H9 (cell line): ENCODE data around the gene MED22. TPM values are rescaled to one million over a fixed set of nuclear protein-coding genes. Genes with fewer than 3 reads are reported as not detected.

Experiments
- DNase-seq: peaks from one replicate; pipeline ENCODE4 v3.0.0-alpha.2; 2017
- H2AFZ ChIP-seq: one replicate; pipeline ENCODE4 v1.6.1; 2013; ENCODE audit warnings: mild to moderate bottlenecking, low read length, control low read depth, moderate library complexity
- H2AK5ac ChIP-seq: 2 replicates; pipeline ENCODE4 v1.6.1; 2013; ENCODE audit warnings: low read length, control low read depth, mixed read lengths; ENCODE audit not compliant: insufficient read length
- H2BK120ac ChIP-seq: one replicate; pipeline ENCODE4 v1.6.1; 2013; ENCODE audit warnings: low read depth, mild to moderate bottlenecking, low read length, control low read depth, inconsistent platforms; ENCODE audit not compliant: poor library complexity, severe bottlenecking
- H2BK12ac ChIP-seq: 2 replicates; pipeline ENCODE4 v1.6.1; 2013; ENCODE audit warnings: low read length, control low read depth, mixed read lengths, low read depth; ENCODE audit not compliant: insufficient read length
- H2BK15ac ChIP-seq: 2 replicates; pipeline ENCODE4 v1.6.1; 2013; ENCODE audit warnings: low read depth, low read length, control low read depth
- H2BK20ac ChIP-seq: one replicate; pipeline ENCODE4 v1.6.1; 2013; ENCODE audit warnings: low read depth, mild to moderate bottlenecking, low read length, control low read depth, inconsistent platforms; ENCODE audit not compliant: poor library complexity, severe bottlenecking
- H2BK5ac ChIP-seq: 2 replicates; pipeline ENCODE4 v1.6.1; 2013; ENCODE audit warnings: low read length, control low read depth, mixed read lengths; ENCODE audit not compliant: insufficient read length
- H3K14ac ChIP-seq: 2 replicates; pipeline ENCODE4 v1.6.1; 2013; ENCODE audit warnings: low read length, control low read depth; ENCODE audit not compliant: insufficient read depth
- H3K18ac ChIP-seq: 2 replicates; pipeline ENCODE4 v1.6.1; 2013; ENCODE audit warnings: low read depth, mild to moderate bottlenecking, mixed read lengths, low read length, control low read depth; ENCODE audit not compliant: insufficient read length
- H3K23ac ChIP-seq: 2 replicates; pipeline ENCODE4 v1.6.1; 2013; ENCODE audit warnings: low read length, control low read depth, mixed read lengths, low read depth; ENCODE audit not compliant: insufficient read length
- H3K23me2 ChIP-seq: 2 replicates; pipeline ENCODE4 v1.6.1; 2013; ENCODE audit warnings: low read depth, mild to moderate bottlenecking, mixed read lengths, low read length, control low read depth; ENCODE audit not compliant: insufficient read length, poor library complexity, severe bottlenecking
- H3K27ac ChIP-seq: 2 replicates; pipeline ENCODE4 v1.5.1; 2013; ENCODE audit warnings: low read length, control low read depth, mixed read lengths, low read depth; ENCODE audit not compliant: insufficient read length
- H3K27me3 ChIP-seq: 2 replicates; pipeline ENCODE4 v1.6.1; 2013; ENCODE audit warnings: low read length, control low read depth, inconsistent platforms; ENCODE audit not compliant: insufficient read depth
- H3K4ac ChIP-seq: 2 replicates; pipeline ENCODE4 v1.6.1; 2013; ENCODE audit warnings: low read depth, mild to moderate bottlenecking, control low read depth, inconsistent platforms, low read length, moderate library complexity
- H3K4me1 ChIP-seq: 2 replicates; pipeline ENCODE4 v1.6.1; 2013; ENCODE audit warnings: low read length, control low read depth, inconsistent platforms; ENCODE audit not compliant: insufficient read depth
- H3K4me2 ChIP-seq: 2 replicates; pipeline ENCODE4 v1.6.1; 2013; ENCODE audit warnings: low read length, control low read depth, mixed read lengths; ENCODE audit not compliant: insufficient read length, insufficient read depth
- H3K56ac ChIP-seq: 2 replicates; pipeline ENCODE4 v1.6.1; 2013; ENCODE audit warnings: low read depth, mild to moderate bottlenecking, mixed read lengths, low read length, control low read depth; ENCODE audit not compliant: insufficient read length
- H3K79me1 ChIP-seq: 2 replicates; pipeline ENCODE4 v1.6.1; 2013; ENCODE audit warnings: low read depth, mild to moderate bottlenecking, moderate library complexity, low read length, control low read depth, inconsistent platforms; ENCODE audit not compliant: insufficient read depth, poor library complexity, severe bottlenecking
- H3K79me2 ChIP-seq: 2 replicates; pipeline ENCODE4 v1.6.1; 2013; ENCODE audit warnings: low read length, control low read depth, inconsistent platforms; ENCODE audit not compliant: insufficient read depth
- H3K9ac ChIP-seq: 2 replicates; pipeline ENCODE4 v1.6.1; 2013; ENCODE audit warnings: low read length, control low read depth, mixed read lengths; ENCODE audit not compliant: insufficient read length; ENCODE audit errors: extremely low read depth
- H3K9me3 ChIP-seq: one replicate; pipeline ENCODE4 v1.6.1; 2013; ENCODE audit warnings: low read depth, low read length, inconsistent platforms; ENCODE audit not compliant: control insufficient read depth
- H3T11ph ChIP-seq: one replicate; pipeline ENCODE4 v1.6.1; 2013; ENCODE audit warnings: mild to moderate bottlenecking, low read length, control low read depth, inconsistent platforms
- H4K20me1 ChIP-seq: one replicate; pipeline ENCODE4 v1.6.1; 2013; ENCODE audit not compliant: control insufficient read depth, insufficient read length, insufficient read depth
- H4K5ac ChIP-seq: 2 replicates; pipeline ENCODE4 v1.6.1; 2013; ENCODE audit warnings: low read depth, mild to moderate bottlenecking, mixed read lengths, low read length, control low read depth; ENCODE audit not compliant: insufficient read length
- H4K8ac ChIP-seq: replicated peaks from 2 replicates; pipeline ENCODE4 v1.6.1; 2013; ENCODE audit warnings: low read length, control low read depth, mixed read lengths, low read depth; ENCODE audit not compliant: insufficient read length
- H4K91ac ChIP-seq: 2 replicates; pipeline ENCODE4 v1.6.1; 2013; ENCODE audit warnings: low read depth, mild to moderate bottlenecking, moderate library complexity, mixed read lengths, low read length, control low read depth; ENCODE audit not compliant: insufficient read length
- H3K27ac Mint-ChIP-seq, 3 experiments: 2 replicates in 2 of 3; 3 replicates in 1 of 3; pipeline ENCODE4 v1.8.0; 2020 to 2021; ENCODE audit warnings: mixed read lengths in 3 of 3, mild to moderate bottlenecking in 1 of 3, moderate library complexity in 1 of 3
- H3K27me3 Mint-ChIP-seq: 2 replicates; pipeline ENCODE4 v1.8.0; 2021; ENCODE audit warnings: low read depth, mild to moderate bottlenecking, moderate library complexity, mixed read lengths
- H3K36me3 Mint-ChIP-seq, 3 experiments: 2 replicates in 2 of 3; 3 replicates in 1 of 3; pipeline ENCODE4 v1.8.0; 2020 to 2021; ENCODE audit warnings: low read depth in 3 of 3, mixed read lengths in 3 of 3; ENCODE audit not compliant: insufficient read depth in 1 of 3
- H3K4me1 Mint-ChIP-seq, 2 experiments: 2 replicates each; pipeline ENCODE4 v1.8.0; 2020; ENCODE audit warnings: mixed read lengths in 2 of 2
- H3K4me3 Mint-ChIP-seq, 2 experiments: 2 replicates in 1 of 2; 3 replicates in 1 of 2; pipeline ENCODE4 v1.8.0; 2020 to 2021; ENCODE audit warnings: mild to moderate bottlenecking in 2 of 2, mixed read lengths in 2 of 2, moderate library complexity in 1 of 2
- H3K9me3 Mint-ChIP-seq, 2 experiments: 2 replicates in 1 of 2; 3 replicates in 1 of 2; pipeline ENCODE4 v1.8.0; 2020; ENCODE audit warnings: mild to moderate bottlenecking in 2 of 2, mixed read lengths in 2 of 2, moderate library complexity in 1 of 2
- WGBS: extraction: QIAGEN DNeasy Blood & Tissue Kit; methylation state at CpG from one replicate; pipeline ENCODE4 v1.1.7; 2013; ENCODE audit warnings: missing lambda C conversion rate, low lambda C conversion rate, mixed read lengths; ENCODE audit not compliant: insufficient read length; ENCODE audit errors: extremely low coverage; 5-methylcytosine and 5-hydroxymethylcytosine counted together
- total RNA-seq: library from RNA; stranded (reverse); gene quantifications from 2 replicates; pipeline ENCODE4 v1.2.1, GENCODE V29; 2021
- TF ChIP-seq, protein P1 (sequence below): fragments of 200-600 bp; sonication (generic); conservative IDR thresholded peaks from 3 replicates; pipeline ENCODE4 v1.8.0; 2021; ENCODE audit warnings: antibody characterized with exemption, mild to moderate bottlenecking

MED22 gene
- total RNA-seq, 1 experiment from 2014 or later, result 60.1 TPM

GRCh38 chr9:133370685-133371084, 22.8 kb upstream of the MED22 start:
- no peak overlapping the region for H3K4ac ChIP-seq
- no peak overlapping the region for H3K23ac ChIP-seq
- H3K9ac ChIP-seq, result no peak overlapping the region
- no CpG with 5 or more reads among the region's 9 CpGs for WGBS
- peaks cover 62% of the 10 kb centered on the region; the same call in 1 of the 2 replicates for H3K79me2 ChIP-seq
- no peak overlapping the region for H2BK20ac ChIP-seq
- Mint-ChIP-seq H3K4me3 (no peak overlapping the region), H3K27ac (no peak overlapping the region), H3K36me3 (peaks cover 26 to 73% (median 57%) of the 10 kb centered on the region in 3 experiments; a peak in 6 of 7 replicates), H3K4me1 (peaks cover 11 to 13% of the 10 kb centered on the region in 2 experiments), H3K27me3 (no peaks in the 10 kb centered on the region), H3K9me3 (no peaks in the 10 kb centered on the region; a peak in 1 of 5 replicates)
- no peaks in the 10 kb centered on the region for H3K27me3 ChIP-seq
- H2BK15ac ChIP-seq, result no peak overlapping the region
- no peak overlapping the region for H2BK120ac ChIP-seq
- no peaks in the 10 kb centered on the region for H3K9me3 ChIP-seq
- no peak overlapping the region for H2AK5ac ChIP-seq
- H3K4me2 ChIP-seq, result no peak overlapping the region
- H4K8ac ChIP-seq, result no peak overlapping the region
- H4K91ac ChIP-seq, result no peak overlapping the region
- TF ChIP-seq, protein P1, sequence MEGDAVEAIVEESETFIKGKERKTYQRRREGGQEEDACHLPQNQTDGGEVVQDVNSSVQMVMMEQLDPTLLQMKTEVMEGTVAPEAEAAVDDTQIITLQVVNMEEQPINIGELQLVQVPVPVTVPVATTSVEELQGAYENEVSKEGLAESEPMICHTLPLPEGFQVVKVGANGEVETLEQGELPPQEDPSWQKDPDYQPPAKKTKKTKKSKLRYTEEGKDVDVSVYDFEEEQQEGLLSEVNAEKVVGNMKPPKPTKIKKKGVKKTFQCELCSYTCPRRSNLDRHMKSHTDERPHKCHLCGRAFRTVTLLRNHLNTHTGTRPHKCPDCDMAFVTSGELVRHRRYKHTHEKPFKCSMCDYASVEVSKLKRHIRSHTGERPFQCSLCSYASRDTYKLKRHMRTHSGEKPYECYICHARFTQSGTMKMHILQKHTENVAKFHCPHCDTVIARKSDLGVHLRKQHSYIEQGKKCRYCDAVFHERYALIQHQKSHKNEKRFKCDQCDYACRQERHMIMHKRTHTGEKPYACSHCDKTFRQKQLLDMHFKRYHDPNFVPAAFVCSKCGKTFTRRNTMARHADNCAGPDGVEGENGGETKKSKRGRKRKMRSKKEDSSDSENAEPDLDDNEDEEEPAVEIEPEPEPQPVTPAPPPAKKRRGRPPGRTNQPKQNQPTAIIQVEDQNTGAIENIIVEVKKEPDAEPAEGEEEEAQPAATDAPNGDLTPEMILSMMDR, result no peak
- no peak overlapping the region for H3T11ph ChIP-seq
- no peaks in the 10 kb centered on the region for H3K4me1 ChIP-seq
- H3K56ac ChIP-seq, result no peak overlapping the region
- H2AFZ ChIP-seq, result no peak overlapping the region
- no peak overlapping the region for H3K27ac ChIP-seq
- H2BK12ac ChIP-seq, result no peak overlapping the region
- no peak for DNase-seq
- no peak overlapping the region for H2BK5ac ChIP-seq
- no peak overlapping the region for H3K18ac ChIP-seq
- H3K14ac ChIP-seq, result no peak overlapping the region
- no peaks in the 10 kb centered on the region for H4K20me1 ChIP-seq
- peaks cover 34% of the 10 kb centered on the region for H3K79me1 ChIP-seq
- no peak overlapping the region for H4K5ac ChIP-seq
- H3K23me2 ChIP-seq, result peaks cover 6% of the 10 kb centered on the region
